Activated T-cell treated with anti-CD3 and anti-CD28 coated beads, Interleukin-2, amount 50 U/mL, for 24 hours (primary cell): ENCODE data around the gene PRRC2C.
"Not testable (repeated sequence)": the region's sequence is repeated elsewhere in the genome, so short reads cannot be mapped to it uniquely, and the experiment has no call there.

Experiments
- DNase-seq: peaks from one replicate; pipeline ENCODE4 v3.0.0-alpha.2; 2020
- H3K27ac Mint-ChIP-seq: 2 replicates; pipeline ENCODE4 v1.8.0; 2020; ENCODE audit warnings: mild to moderate bottlenecking, mixed read lengths
- H3K27me3 Mint-ChIP-seq: 2 replicates; pipeline ENCODE4 v1.8.0; 2020; ENCODE audit warnings: mixed read lengths
- H3K36me3 Mint-ChIP-seq: 2 replicates; pipeline ENCODE4 v1.8.0; 2020; ENCODE audit warnings: low read depth, mixed read lengths
- H3K4me1 Mint-ChIP-seq: 2 replicates; pipeline ENCODE4 v1.8.0; 2020; ENCODE audit warnings: low read depth, mixed read lengths
- H3K4me3 Mint-ChIP-seq: 2 replicates; pipeline ENCODE4 v1.8.0; 2020; ENCODE audit warnings: mild to moderate bottlenecking, moderate library complexity, mixed read lengths
- H3K9me3 Mint-ChIP-seq: 2 replicates; pipeline ENCODE4 v1.8.0; 2020; ENCODE audit warnings: mixed read lengths

PRRC2C gene

GRCh38 chr1:171485375-171486047 lies at the start of gene PRRC2C:
TSS of gene PRRC2C (plus strand) at chr1:171485530. CDS start at chr1:171512089, 26,559 bp downstream.
- peaks cover 52% of the 10 kb centered on the region for H3K36me3 Mint-ChIP-seq
- DNase-seq, result peak; percentile 90
- H3K4me3 Mint-ChIP-seq, result peak within 1 kb of the TSS; percentile 87
- H3K4me1 Mint-ChIP-seq, result peaks cover 47% of the 10 kb centered on the region
- peak within 1 kb of the TSS; percentile 100 for H3K27ac Mint-ChIP-seq
- H3K9me3 Mint-ChIP-seq, result no peaks in the 10 kb centered on the region
- no peaks in the 10 kb centered on the region for H3K27me3 Mint-ChIP-seq

GRCh38 chr1:171438441-171438840 lies 46.9 kb upstream of the PRRC2C start:
- Mint-ChIP-seq H3K9me3 (no peaks in the 10 kb centered on the region), H3K4me1 (peaks cover 20% of the 10 kb centered on the region), H3K27ac (no peak overlapping the region), H3K4me3 (no peak overlapping the region), H3K27me3 (no peaks in the 10 kb centered on the region), H3K36me3 (no peaks in the 10 kb centered on the region)
- DNase-seq, result no peak

GRCh38 chr1:171440201-171440600 lies 45.1 kb upstream of the PRRC2C start:
- not testable (repeated sequence) for H3K9me3 Mint-ChIP-seq

GRCh38 chr1:171441278-171441895 lies 43.9 kb upstream of the PRRC2C start:
- not testable (repeated sequence) for DNase-seq, H3K27ac Mint-ChIP-seq, H3K27me3 Mint-ChIP-seq, H3K4me3 Mint-ChIP-seq, H3K4me1 Mint-ChIP-seq, H3K36me3 Mint-ChIP-seq, H3K9me3 Mint-ChIP-seq

More at GRCh38 chr1:171440201-171440600, 45.1 kb upstream of the PRRC2C start:
- H3K4me1 Mint-ChIP-seq, H3K27me3 Mint-ChIP-seq, H3K4me3 Mint-ChIP-seq, H3K36me3 Mint-ChIP-seq, H3K27ac Mint-ChIP-seq, DNase-seq: not testable (repeated sequence)

GRCh38 chr1:171446386-171446785 lies 38.9 kb upstream of the PRRC2C start:
- Mint-ChIP-seq H3K4me1 (no peaks in the 10 kb centered on the region), H3K9me3 (no peaks in the 10 kb centered on the region), H3K4me3 (no peak overlapping the region), H3K27me3 (peaks cover 2% of the 10 kb centered on the region), H3K27ac (no peak overlapping the region), H3K36me3 (no peaks in the 10 kb centered on the region)
- no peak for DNase-seq

- H3K27me3 Mint-ChIP-seq, result peaks cover 5% of the 10 kb centered on the region
- H3K9me3 Mint-ChIP-seq, result peaks cover 9% of the 10 kb centered on the region
- no peaks in the 10 kb centered on the region for H3K4me1 Mint-ChIP-seq
- H3K36me3 Mint-ChIP-seq, result no peaks in the 10 kb centered on the region
- DNase-seq, result no peak
- no peak overlapping the region for H3K4me3 Mint-ChIP-seq
- H3K27ac Mint-ChIP-seq, result no peak overlapping the region
Measured at GRCh38 chr1:171455967-171456366, 29.4 kb upstream of the PRRC2C start.

GRCh38 chr1:171457412-171457811 lies 27.9 kb upstream of the PRRC2C start:
- Mint-ChIP-seq H3K4me3 (no peak overlapping the region), H3K4me1 (no peaks in the 10 kb centered on the region), H3K27ac (no peak overlapping the region), H3K27me3 (peaks cover 5% of the 10 kb centered on the region), H3K36me3 (no peaks in the 10 kb centered on the region), H3K9me3 (peaks cover 3% of the 10 kb centered on the region)
- no peak for DNase-seq

- Mint-ChIP-seq H3K9me3 (no peaks in the 10 kb centered on the region), H3K4me3 (no peak overlapping the region), H3K36me3 (no peaks in the 10 kb centered on the region), H3K27me3 (peaks cover 2% of the 10 kb centered on the region), H3K27ac (no peak overlapping the region), H3K4me1 (no peaks in the 10 kb centered on the region)
- no peak for DNase-seq
Measured at GRCh38 chr1:171460018-171460620, 25.2 kb upstream of the PRRC2C start.

GRCh38 chr1:171467626-171468025 lies 17.7 kb upstream of the PRRC2C start:
- no peaks in the 10 kb centered on the region for H3K36me3 Mint-ChIP-seq
- no peak overlapping the region for H3K27ac Mint-ChIP-seq
- no peaks in the 10 kb centered on the region for H3K9me3 Mint-ChIP-seq
- no peak overlapping the region for H3K4me3 Mint-ChIP-seq
- no peaks in the 10 kb centered on the region for H3K27me3 Mint-ChIP-seq
- DNase-seq, result no peak
- no peaks in the 10 kb centered on the region for H3K4me1 Mint-ChIP-seq

GRCh38 chr1:171468120-171468750 lies 17.1 kb upstream of the PRRC2C start:
- H3K27me3 Mint-ChIP-seq, result no peaks in the 10 kb centered on the region
- H3K4me3 Mint-ChIP-seq, result no peak overlapping the region
- DNase-seq, result no peak
- H3K27ac Mint-ChIP-seq, result no peak overlapping the region
- H3K9me3 Mint-ChIP-seq, result no peaks in the 10 kb centered on the region
- H3K36me3 Mint-ChIP-seq, result no peaks in the 10 kb centered on the region
- H3K4me1 Mint-ChIP-seq, result no peaks in the 10 kb centered on the region

GRCh38 chr1:171470726-171471125 lies 14.6 kb upstream of the PRRC2C start:
- DNase-seq, result no peak
- no peaks in the 10 kb centered on the region for H3K27me3 Mint-ChIP-seq
- no peaks in the 10 kb centered on the region for H3K36me3 Mint-ChIP-seq
- no peaks in the 10 kb centered on the region for H3K4me1 Mint-ChIP-seq
- H3K4me3 Mint-ChIP-seq, result no peak overlapping the region
- no peak overlapping the region for H3K27ac Mint-ChIP-seq
- no peaks in the 10 kb centered on the region for H3K9me3 Mint-ChIP-seq

GRCh38 chr1:171472183-171472647 lies 13.1 kb upstream of the PRRC2C start:
- no peak overlapping the region for H3K4me3 Mint-ChIP-seq
- no peaks in the 10 kb centered on the region for H3K4me1 Mint-ChIP-seq
- H3K27ac Mint-ChIP-seq, result no peak overlapping the region
- H3K9me3 Mint-ChIP-seq, result no peaks in the 10 kb centered on the region
- no peaks in the 10 kb centered on the region for H3K27me3 Mint-ChIP-seq
- DNase-seq, result no peak
- H3K36me3 Mint-ChIP-seq, result no peaks in the 10 kb centered on the region

- DNase-seq, result no peak
- Mint-ChIP-seq H3K27me3 (no peaks in the 10 kb centered on the region), H3K4me1 (peaks cover 2% of the 10 kb centered on the region)
Measured at GRCh38 chr1:171476829-171477228, 8.5 kb upstream of the PRRC2C start.

GRCh38 chr1:171477804-171478203 lies 7.5 kb upstream of the PRRC2C start:
- Mint-ChIP-seq H3K36me3 (no peaks in the 10 kb centered on the region), H3K27me3 (no peaks in the 10 kb centered on the region), H3K4me3 (no peak overlapping the region), H3K9me3 (no peaks in the 10 kb centered on the region), H3K27ac (no peak overlapping the region), H3K4me1 (peaks cover 2% of the 10 kb centered on the region)
- no peak for DNase-seq

More at GRCh38 chr1:171476829-171477228, 8.5 kb upstream of the PRRC2C start:
- no peak overlapping the region for H3K4me3 Mint-ChIP-seq
- H3K27ac Mint-ChIP-seq, result no peak overlapping the region
- no peaks in the 10 kb centered on the region for H3K9me3 Mint-ChIP-seq
- no peaks in the 10 kb centered on the region for H3K36me3 Mint-ChIP-seq

GRCh38 chr1:171480035-171480434 lies 5.3 kb upstream of the PRRC2C start:
- H3K4me3 Mint-ChIP-seq, result no peak overlapping the region
- no peak overlapping the region for H3K27ac Mint-ChIP-seq
- peaks cover 11% of the 10 kb centered on the region for H3K4me1 Mint-ChIP-seq

More at GRCh38 chr1:171480035-171480434, 5.3 kb upstream of the PRRC2C start:
- DNase-seq, result no peak
- Mint-ChIP-seq H3K36me3 (peaks cover 3% of the 10 kb centered on the region), H3K9me3 (no peaks in the 10 kb centered on the region), H3K27me3 (no peaks in the 10 kb centered on the region)
